Lower lobe of right lung (tissue), 2 donors: Measurements from ENCODE around the gene ENTR1. TPM values are rescaled to one million over a fixed set of nuclear protein-coding genes. Genes with fewer than 3 reads are reported as not detected.

Source experiments
- ATAC-seq, 2 donors: fragments of 200-7000 bp; cut with Tn5 transposase; one replicate each; pipeline ENCODE4 v1.9.1; 2020 to 2022; ENCODE audit warnings: mild to moderate bottlenecking in 2 of 2, moderate library complexity in 2 of 2
- DNase-seq: peaks from one replicate; pipeline ENCODE4 v3.0.0-alpha.2; 2020
- H3K27ac ChIP-seq: fragments of 200-600 bp; one replicate; pipeline ENCODE4 v1.8.0; 2022
- H3K27me3 ChIP-seq: fragments of 200-600 bp; one replicate; pipeline ENCODE4 v1.8.0; 2022; ENCODE audit warnings: low read depth
- H3K36me3 ChIP-seq: fragments of 200-600 bp; one replicate; pipeline ENCODE4 v1.8.0; 2022; ENCODE audit warnings: mild to moderate bottlenecking
- H3K4me1 ChIP-seq: fragments of 200-600 bp; one replicate; pipeline ENCODE4 v1.8.0; 2022
- H3K4me3 ChIP-seq: fragments of 200-600 bp; one replicate; pipeline ENCODE4 v1.8.0; 2022; ENCODE audit warnings: mild to moderate bottlenecking
- H3K9me3 ChIP-seq: fragments of 200-600 bp; one replicate; pipeline ENCODE4 v1.8.0; 2022
- intact Hi-C: fragments of 100-400 bp; cut with DNase I; formaldehyde crosslinking; loops from one replicate; pipeline ENCODE4 v1.11.0; 2022
- total RNA-seq: library from RNA; stranded (reverse); fragmentation: NEBNext Ultra II Directional; extraction: Animal tissue kit (Norgen Biotek cat#: 25700); gene quantifications from one replicate; pipeline ENCODE4 v1.2.1, GENCODE V29; 2021
- TF ChIP-seq, protein P1 (sequence below): fragments of 200-600 bp; IDR thresholded peaks from one replicate; pipeline ENCODE4 v1.8.0; 2022; ENCODE audit warnings: antibody characterized with exemption, mild to moderate bottlenecking
- donor health status: DM: no; HTN: yes; CAD: no; lungs with severe emphysema.

The ENTR1 gene
- total RNA-seq, 1 donor from 2014 or later, result 34.3 TPM

DNA sequence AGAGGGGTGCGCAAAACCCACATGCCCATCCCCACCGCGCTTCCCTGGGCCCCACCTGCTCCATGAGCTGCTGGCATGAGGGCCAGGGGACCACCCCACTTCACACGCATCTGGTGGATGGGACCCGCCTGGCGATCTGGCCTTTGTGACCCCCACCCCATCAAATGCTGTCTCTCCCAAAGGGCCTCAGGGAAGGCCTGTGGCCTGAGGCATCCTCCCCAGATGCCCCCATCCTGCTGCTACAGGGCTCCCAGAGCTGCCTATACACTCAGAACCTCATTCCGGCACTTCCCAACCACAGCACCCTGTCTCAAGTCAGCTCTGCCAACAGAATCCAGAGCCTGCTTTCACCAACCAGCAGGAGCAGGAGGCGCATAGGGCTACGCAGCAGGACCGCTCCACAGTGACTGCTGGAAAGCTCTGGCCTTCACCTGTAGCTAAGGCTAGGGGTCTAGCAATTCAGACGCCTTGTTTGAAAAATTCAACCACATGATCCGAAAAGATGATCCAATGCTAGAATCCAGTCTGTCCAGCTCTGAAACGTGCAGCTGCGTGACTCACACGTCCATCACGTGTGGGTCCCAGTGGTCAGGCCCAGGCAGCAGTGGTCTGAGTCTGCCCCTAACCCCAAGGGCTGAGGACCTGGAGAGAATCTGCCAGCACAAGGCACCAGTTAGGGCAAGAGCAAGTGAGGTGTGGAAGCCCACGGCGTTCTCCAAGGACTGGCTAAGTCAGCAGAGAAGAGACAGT lies 9.1 kb downstream of the ENTR1 start:
- Histone ChIP-seq H3K27me3 (no peaks in the 10 kb centered on the region), H3K4me3 (no peak overlapping the region), H3K36me3 (peaks cover 49% of the 10 kb centered on the region), H3K27ac (no peak overlapping the region), H3K4me1 (peaks cover 20% of the 10 kb centered on the region), H3K9me3 (no peaks in the 10 kb centered on the region)
- intact Hi-C loops, result no loop called here
- DNase-seq (no peak), ATAC-seq (no peak)
- TF ChIP-seq, protein P1, sequence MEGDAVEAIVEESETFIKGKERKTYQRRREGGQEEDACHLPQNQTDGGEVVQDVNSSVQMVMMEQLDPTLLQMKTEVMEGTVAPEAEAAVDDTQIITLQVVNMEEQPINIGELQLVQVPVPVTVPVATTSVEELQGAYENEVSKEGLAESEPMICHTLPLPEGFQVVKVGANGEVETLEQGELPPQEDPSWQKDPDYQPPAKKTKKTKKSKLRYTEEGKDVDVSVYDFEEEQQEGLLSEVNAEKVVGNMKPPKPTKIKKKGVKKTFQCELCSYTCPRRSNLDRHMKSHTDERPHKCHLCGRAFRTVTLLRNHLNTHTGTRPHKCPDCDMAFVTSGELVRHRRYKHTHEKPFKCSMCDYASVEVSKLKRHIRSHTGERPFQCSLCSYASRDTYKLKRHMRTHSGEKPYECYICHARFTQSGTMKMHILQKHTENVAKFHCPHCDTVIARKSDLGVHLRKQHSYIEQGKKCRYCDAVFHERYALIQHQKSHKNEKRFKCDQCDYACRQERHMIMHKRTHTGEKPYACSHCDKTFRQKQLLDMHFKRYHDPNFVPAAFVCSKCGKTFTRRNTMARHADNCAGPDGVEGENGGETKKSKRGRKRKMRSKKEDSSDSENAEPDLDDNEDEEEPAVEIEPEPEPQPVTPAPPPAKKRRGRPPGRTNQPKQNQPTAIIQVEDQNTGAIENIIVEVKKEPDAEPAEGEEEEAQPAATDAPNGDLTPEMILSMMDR, result no peak

GRCh38 chr9:136400038-136400834 lies 10.2 kb downstream of the ENTR1 start, which contains the start of gene SNAPC4:
TSS of gene SNAPC4 (minus strand) at chr9:136400170. CDS start at chr9:136398428, 1,742 bp downstream.
- DNase-seq, result peak; percentile 90
- peak within 1 kb of the TSS; percentile 74 for H3K27ac ChIP-seq
- H3K36me3 ChIP-seq, result peaks cover 49% of the 10 kb centered on the region
- ATAC-seq, result peak; percentile 96
- H3K9me3 ChIP-seq, result no peaks in the 10 kb centered on the region
- intact Hi-C loops, result no loop called here
- peaks cover 20% of the 10 kb centered on the region for H3K4me1 ChIP-seq
- H3K4me3 ChIP-seq, result peak within 1 kb of the TSS; percentile 99
- H3K27me3 ChIP-seq, result no peaks in the 10 kb centered on the region
- TF ChIP-seq, protein P1, result peak; percentile 93

DNA sequence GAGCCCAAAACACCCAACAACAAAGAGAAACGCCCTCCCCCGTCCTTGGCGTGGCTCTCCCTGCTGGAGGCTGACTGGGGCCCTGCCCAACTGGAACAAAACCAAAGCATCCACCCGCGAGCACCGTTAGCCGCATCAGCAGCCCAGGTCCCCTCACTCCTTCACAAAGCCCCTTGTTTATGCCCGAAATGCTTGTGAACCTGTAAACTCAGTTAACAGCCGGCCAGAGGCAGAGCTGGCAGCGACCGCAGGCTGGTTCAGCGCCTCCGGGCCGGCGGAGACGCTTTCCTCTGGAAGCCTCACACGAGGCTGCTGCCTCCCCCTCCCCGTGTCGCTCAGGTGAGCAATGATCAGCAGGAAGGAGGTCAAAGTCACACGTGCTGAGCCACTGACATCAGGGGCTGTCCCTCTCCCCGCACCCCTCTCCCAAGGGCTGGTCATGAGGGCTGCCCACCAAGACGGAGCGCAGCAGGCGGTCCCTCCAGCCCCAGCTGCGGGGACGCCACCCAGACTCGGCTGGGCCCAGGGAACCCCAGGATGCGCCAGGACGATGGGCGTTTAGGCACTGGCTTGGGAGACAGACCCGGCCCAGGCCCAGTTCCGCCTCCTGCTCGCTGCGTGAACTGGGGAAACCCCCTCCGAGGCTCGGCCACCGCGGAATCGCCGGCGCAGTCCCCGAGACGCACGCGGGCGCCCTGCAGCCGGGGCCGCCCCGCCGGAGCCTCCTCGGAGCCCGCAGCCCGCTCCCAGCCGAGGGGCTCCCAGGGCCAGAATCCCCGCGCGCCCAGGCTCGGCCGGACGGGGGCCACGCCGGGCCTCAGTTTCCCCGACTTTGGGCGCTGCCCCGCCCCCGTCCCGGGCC lies 11.0 kb downstream of the ENTR1 start:
- intact Hi-C loops, result no loop called here
- no peak for DNase-seq
- H3K36me3 ChIP-seq, result peaks cover 49% of the 10 kb centered on the region
- H3K27ac ChIP-seq, result peak overlapping the region; percentile 74
- H3K27me3 ChIP-seq, result no peaks in the 10 kb centered on the region
- TF ChIP-seq, protein P1, result no peak
- no peaks in the 10 kb centered on the region for H3K9me3 ChIP-seq
- peak; percentile 12 to 53 for ATAC-seq
- H3K4me1 ChIP-seq, result peaks cover 20% of the 10 kb centered on the region
- peak overlapping the region; percentile 99 for H3K4me3 ChIP-seq

GRCh38 chr9:136398286-136398685 lies 12.1 kb downstream of the ENTR1 start:
- DNase-seq (no peak), ATAC-seq (no peak)
- H3K36me3 ChIP-seq, result peaks cover 50% of the 10 kb centered on the region
- no peak overlapping the region for H3K27ac ChIP-seq
- no peaks in the 10 kb centered on the region for H3K9me3 ChIP-seq
- peaks cover 20% of the 10 kb centered on the region for H3K4me1 ChIP-seq
- TF ChIP-seq, protein P1, result no peak
- intact Hi-C loops, result no loop called here
- H3K4me3 ChIP-seq, result no peak overlapping the region
- no peaks in the 10 kb centered on the region for H3K27me3 ChIP-seq

DNA sequence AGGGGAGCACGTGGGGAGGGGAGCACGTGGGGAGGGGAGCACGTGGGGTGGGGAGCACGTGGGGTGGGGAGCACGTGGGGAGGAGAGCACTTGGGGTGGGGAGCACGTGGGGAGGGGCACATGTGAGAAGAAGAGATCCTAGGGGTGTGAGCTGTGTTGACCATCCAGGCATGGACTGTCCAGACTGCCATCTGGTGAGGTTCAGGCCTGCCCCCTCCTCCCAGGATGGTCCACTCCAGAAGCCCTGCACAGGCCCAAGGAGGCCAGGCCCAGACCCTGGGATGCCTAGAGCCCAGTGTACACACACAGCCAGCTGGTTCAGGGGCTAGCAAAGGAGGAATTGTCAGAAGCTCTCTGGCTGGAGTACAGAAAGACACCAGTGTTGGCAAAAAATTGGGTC lies 12.8 kb downstream of the ENTR1 start:
- no peak overlapping the region for H3K27ac ChIP-seq
- H3K27me3 ChIP-seq, result no peaks in the 10 kb centered on the region
- H3K36me3 ChIP-seq, result peaks cover 56% of the 10 kb centered on the region
- intact Hi-C loops, result no loop called here
- peaks cover 20% of the 10 kb centered on the region for H3K4me1 ChIP-seq
- ATAC-seq (no peak), DNase-seq (no peak)
- no peak overlapping the region for H3K4me3 ChIP-seq
- TF ChIP-seq, protein P1, result no peak
- H3K9me3 ChIP-seq, result no peaks in the 10 kb centered on the region
